SK-N-SH treated with all-trans-retinoic acid at 6 μM for 48 hours (cell line): Measurements from ENCODE around the gene GRIK4.

ENCODE experiments used
- ARNTL ChIP-seq: fragments of 450-650 bp; formaldehyde crosslinking; IDR thresholded peaks from 2 replicates; pipeline ENCODE4 v1.5.0; 2020; ENCODE audit warnings: low read depth, mild to moderate bottlenecking, moderate library complexity, borderline replicate concordance
- CSDC2 ChIP-seq: fragments of 250-450 bp; sonication (Bioruptor Pico); IDR thresholded peaks from 2 replicates; pipeline ENCODE4 v1.5.0; 2020; ENCODE audit warnings: mild to moderate bottlenecking, moderate library complexity
- ESRRG ChIP-seq: fragments of 250-450 bp; sonication (Bioruptor Pico); IDR thresholded peaks from 2 replicates; pipeline ENCODE4 v1.6.1; 2021; ENCODE audit warnings: mild to moderate bottlenecking
- ISL1 ChIP-seq: fragments of 250-450 bp; sonication (Bioruptor Pico); IDR thresholded peaks from 2 replicates; pipeline ENCODE4 v2.1.2; 2022; ENCODE audit warnings: mild to moderate bottlenecking, moderate library complexity
- ZNF565 ChIP-seq: fragments of 450-650 bp; formaldehyde crosslinking; conservative IDR thresholded peaks from 2 replicates; pipeline ENCODE4 v1.5.0; 2020; ENCODE audit warnings: low read depth, mild to moderate bottlenecking, moderate library complexity
- ZNF70 ChIP-seq: fragments of 450-650 bp; formaldehyde crosslinking; IDR thresholded peaks from 2 replicates; pipeline ENCODE4 v1.5.0; 2020; ENCODE audit warnings: mild to moderate bottlenecking, moderate library complexity
- ZNF8 ChIP-seq: fragments of 450-650 bp; formaldehyde crosslinking; IDR thresholded peaks from 2 replicates; pipeline ENCODE4 v1.5.0; 2020; ENCODE audit warnings: mild to moderate bottlenecking, moderate library complexity
- TF ChIP-seq, protein P1 (sequence below): fragments of 250-450 bp; sonication (Bioruptor Pico); IDR thresholded peaks from 2 replicates; pipeline ENCODE4 v1.8.0; 2020; ENCODE audit warnings: mild to moderate bottlenecking, moderate library complexity, borderline replicate concordance
- TF ChIP-seq, protein P2 (sequence below): fragments of 250-450 bp; sonication (Bioruptor Pico); IDR thresholded peaks from 2 replicates; pipeline ENCODE4 v1.5.1; 2020; ENCODE audit warnings: low read depth, mild to moderate bottlenecking, moderate library complexity
- TF ChIP-seq, protein P3 (sequence below): fragments of 250-450 bp; sonication (Bioruptor Pico); IDR thresholded peaks from 2 replicates; pipeline ENCODE4 v1.8.0; 2021; ENCODE audit warnings: low read depth, mild to moderate bottlenecking, moderate library complexity, borderline replicate concordance
- TF ChIP-seq, protein P4 (sequence below): fragments of 250-450 bp; sonication (Bioruptor Pico); IDR thresholded peaks from 2 replicates; pipeline ENCODE4 v1.5.1; 2021; ENCODE audit warnings: mild to moderate bottlenecking, moderate library complexity

DNA sequence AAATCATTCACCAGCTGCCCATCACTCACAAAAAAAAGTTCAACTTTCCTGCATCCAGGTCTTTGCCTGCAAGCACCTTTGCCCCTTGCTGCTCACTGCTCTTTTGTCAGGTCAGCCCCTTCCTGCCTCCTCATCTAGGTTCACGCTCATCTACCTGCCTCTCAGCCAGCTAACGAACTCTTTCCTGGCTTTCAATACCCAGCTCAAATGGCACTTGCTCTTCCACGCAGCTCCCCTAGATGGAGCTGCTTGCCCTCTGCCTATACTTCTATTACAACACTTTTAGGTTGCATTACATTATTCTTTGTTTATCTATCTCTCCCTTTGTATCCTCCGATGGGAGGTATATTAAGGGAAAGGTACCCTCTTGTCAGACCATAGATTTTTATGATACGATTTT, 433.5 kb downstream of the GRIK4 start:
- no peak for TF ChIP-seq ZNF8 (CRISPR knock-in tag)
- no peak for TF ChIP-seq ARNTL (CRISPR knock-in tag)
- no peak for TF ChIP-seq ZNF565
- no peak for TF ChIP-seq ISL1 (CRISPR knock-in tag)
- TF ChIP-seq, protein P1, sequence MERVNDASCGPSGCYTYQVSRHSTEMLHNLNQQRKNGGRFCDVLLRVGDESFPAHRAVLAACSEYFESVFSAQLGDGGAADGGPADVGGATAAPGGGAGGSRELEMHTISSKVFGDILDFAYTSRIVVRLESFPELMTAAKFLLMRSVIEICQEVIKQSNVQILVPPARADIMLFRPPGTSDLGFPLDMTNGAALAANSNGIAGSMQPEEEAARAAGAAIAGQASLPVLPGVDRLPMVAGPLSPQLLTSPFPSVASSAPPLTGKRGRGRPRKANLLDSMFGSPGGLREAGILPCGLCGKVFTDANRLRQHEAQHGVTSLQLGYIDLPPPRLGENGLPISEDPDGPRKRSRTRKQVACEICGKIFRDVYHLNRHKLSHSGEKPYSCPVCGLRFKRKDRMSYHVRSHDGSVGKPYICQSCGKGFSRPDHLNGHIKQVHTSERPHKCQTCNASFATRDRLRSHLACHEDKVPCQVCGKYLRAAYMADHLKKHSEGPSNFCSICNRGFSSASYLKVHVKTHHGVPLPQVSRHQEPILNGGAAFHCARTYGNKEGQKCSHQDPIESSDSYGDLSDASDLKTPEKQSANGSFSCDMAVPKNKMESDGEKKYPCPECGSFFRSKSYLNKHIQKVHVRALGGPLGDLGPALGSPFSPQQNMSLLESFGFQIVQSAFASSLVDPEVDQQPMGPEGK = no peak
- TF ChIP-seq, protein P2, sequence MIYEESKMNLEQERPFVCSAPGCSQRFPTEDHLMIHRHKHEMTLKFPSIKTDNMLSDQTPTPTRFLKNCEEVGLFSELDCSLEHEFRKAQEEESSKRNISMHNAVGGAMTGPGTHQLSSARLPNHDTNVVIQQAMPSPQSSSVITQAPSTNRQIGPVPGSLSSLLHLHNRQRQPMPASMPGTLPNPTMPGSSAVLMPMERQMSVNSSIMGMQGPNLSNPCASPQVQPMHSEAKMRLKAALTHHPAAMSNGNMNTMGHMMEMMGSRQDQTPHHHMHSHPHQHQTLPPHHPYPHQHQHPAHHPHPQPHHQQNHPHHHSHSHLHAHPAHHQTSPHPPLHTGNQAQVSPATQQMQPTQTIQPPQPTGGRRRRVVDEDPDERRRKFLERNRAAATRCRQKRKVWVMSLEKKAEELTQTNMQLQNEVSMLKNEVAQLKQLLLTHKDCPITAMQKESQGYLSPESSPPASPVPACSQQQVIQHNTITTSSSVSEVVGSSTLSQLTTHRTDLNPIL = no peak
- no peak for TF ChIP-seq ZNF70
- no peak for TF ChIP-seq CSDC2 (CRISPR knock-in tag)
- no peak for TF ChIP-seq ESRRG (CRISPR knock-in tag)
- TF ChIP-seq, protein P3, sequence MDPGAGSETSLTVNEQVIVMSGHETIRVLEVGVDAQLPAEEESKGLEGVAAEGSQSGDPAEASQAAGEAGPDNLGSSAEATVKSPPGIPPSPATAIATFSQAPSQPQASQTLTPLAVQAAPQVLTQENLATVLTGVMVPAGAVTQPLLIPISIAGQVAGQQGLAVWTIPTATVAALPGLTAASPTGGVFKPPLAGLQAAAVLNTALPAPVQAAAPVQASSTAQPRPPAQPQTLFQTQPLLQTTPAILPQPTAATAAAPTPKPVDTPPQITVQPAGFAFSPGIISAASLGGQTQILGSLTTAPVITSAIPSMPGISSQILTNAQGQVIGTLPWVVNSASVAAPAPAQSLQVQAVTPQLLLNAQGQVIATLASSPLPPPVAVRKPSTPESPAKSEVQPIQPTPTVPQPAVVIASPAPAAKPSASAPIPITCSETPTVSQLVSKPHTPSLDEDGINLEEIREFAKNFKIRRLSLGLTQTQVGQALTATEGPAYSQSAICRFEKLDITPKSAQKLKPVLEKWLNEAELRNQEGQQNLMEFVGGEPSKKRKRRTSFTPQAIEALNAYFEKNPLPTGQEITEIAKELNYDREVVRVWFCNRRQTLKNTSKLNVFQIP (CRISPR knock-in tag) = no peak
- TF ChIP-seq, protein P4, sequence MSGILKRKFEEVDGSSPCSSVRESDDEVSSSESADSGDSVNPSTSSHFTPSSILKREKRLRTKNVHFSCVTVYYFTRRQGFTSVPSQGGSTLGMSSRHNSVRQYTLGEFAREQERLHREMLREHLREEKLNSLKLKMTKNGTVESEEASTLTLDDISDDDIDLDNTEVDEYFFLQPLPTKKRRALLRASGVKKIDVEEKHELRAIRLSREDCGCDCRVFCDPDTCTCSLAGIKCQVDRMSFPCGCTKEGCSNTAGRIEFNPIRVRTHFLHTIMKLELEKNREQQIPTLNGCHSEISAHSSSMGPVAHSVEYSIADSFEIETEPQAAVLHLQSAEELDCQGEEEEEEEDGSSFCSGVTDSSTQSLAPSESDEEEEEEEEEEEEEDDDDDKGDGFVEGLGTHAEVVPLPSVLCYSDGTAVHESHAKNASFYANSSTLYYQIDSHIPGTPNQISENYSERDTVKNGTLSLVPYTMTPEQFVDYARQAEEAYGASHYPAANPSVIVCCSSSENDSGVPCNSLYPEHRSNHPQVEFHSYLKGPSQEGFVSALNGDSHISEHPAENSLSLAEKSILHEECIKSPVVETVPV (CRISPR knock-in tag) = no peak
